ENCODE data around the gene HMCN1.
"Not testable (repeated sequence)": the region's sequence is repeated elsewhere in the genome, so short reads cannot be mapped to it uniquely, and the experiment has no call there.

The HMCN1 gene

DNA sequence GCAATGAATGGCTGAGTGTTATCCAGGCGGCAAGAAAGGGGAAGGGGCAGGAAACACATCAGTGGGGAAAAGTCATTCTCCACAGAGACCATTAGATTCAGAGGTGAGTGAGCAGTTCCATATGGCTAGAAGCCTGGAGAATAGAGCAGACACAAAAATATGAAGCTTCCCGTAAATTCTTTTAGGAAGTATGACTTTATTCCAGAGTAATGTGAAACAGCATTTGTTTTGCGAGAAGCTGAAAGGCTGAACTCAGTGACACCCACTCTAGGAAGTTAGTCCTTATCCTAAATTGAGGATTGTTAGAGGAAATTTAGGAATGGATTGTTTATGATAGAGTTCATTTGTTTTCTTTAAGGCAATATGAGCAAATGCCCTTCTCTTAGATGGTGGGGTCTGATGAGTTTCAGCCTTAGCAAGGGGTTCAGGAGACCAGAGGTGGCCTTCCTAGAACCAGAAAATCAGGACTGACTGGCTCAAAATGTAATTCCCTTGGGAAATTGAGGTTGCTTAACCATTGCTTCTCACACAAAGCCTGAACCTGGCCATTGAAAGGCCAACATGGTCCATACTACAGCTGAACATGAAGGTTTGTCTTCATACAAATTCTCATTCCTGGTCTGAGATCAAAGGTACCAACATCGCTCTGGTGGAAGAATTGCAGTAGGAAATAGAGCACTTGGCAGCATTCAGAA lies 473.3 kb downstream of the HMCN1 start:
- ATAC-seq (no peak), DNase-seq (no peak)

GRCh38 chr1:186208405-186209129 lies 474.4 kb downstream of the HMCN1 start:
- ATAC-seq (no peak), DNase-seq (no peak)

DNA sequence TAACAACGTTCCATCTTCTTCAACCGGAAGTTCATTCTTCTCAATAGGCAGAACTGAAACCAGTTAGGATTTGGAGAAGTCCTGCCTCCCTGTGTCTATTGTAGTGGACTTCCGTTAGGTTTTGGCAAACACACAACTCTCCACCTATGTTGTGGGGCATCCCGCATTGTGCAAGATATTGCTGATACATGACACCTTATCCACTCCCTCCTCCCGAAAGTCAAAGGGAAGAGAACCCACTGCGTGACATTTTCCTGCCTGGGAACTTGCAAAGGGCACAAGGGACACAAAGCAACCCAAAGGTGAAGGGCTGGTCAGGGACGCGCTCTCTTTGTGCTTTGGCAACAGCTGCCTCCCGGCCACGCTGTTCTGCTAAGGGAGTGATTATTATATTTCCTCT lies 476.1 kb downstream of the HMCN1 start:
- ATAC-seq: no peak

DNA sequence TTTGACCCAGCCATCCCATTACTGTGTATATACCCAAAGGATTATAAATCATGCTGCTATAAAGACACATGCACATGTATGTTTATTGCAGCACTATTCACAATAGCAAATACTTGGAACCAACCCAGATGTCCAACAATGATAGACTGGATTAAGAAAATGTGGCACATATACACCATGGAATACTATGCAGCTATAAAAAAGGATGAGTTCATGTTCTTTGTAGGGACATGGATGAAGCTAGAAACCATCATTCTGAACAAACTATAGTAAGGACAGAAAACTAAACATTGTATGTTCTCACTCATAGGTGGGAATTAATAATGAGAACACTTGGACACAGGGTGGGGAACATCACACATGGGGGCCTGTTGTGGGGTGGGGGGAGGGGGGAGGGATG lies 477.4 kb downstream of the HMCN1 start:
- not testable (repeated sequence) for ATAC-seq

More for the DNA sequence above, 476.1 kb downstream of the HMCN1 start:
- DNase-seq: no peak

DNA sequence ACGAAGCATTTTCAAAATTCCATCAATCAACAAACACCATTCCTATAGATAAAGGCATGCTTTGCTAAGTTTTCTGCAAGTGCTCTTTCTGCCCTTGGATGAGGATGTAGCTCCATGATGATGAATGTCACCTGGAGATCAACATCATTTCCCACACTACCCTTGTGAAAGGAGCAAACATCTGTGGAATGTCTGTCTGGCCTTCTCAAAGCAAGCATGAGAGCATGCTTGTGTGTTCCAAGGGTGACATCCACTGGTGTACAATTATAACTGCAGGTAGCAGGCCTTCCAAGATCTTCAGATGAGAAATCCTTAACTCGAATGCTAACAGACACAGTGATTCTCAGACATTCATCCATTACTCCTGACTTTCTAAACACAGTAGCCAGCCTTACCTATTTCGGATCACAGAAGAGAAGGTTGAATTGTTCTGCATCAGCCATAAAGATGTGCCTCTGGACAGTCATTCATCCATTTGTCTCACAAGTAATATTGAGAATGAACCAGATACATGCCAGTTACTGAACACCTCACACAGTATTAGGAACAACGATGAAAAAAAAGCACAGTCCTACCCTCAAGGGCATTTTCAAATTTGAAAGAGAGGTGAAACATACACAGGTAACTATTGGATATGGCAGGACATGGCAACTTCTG lies 478.5 kb downstream of the HMCN1 start:
- ATAC-seq: peak; percentile 46
- no peak for DNase-seq

More for the DNA sequence above, 477.4 kb downstream of the HMCN1 start:
- DNase-seq: not testable (repeated sequence)

- ATAC-seq: no peak
These were observed 479.0 kb downstream of the HMCN1 start for GRCh38 chr1:186213225-186213607.

DNA sequence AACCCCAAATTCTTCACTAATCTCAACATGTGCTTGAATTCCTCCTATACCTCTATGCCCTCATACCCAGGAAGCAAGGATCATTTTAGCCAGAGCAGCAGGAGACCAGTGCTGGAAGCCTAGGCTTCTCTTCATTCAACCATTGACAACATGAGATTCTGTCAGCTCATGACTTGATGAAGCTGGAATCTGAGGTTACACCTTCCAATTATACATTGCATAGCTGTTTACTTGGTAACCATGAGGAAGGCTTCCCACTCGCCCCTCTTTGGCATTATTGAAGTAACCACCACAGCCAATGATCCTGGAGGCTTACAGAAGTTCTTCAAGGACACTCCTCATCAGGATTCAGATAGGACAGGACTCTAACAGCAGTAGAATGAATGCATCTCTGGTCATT lies 480.6 kb downstream of the HMCN1 start:
- DNase-seq (no peak), ATAC-seq (no peak)

More at GRCh38 chr1:186213225-186213607, 479.0 kb downstream of the HMCN1 start:
- no peak for DNase-seq

GRCh38 chr1:186215636-186216035 lies 481.4 kb downstream of the HMCN1 start:
- no peak for ATAC-seq
- DNase-seq: no peak

DNA sequence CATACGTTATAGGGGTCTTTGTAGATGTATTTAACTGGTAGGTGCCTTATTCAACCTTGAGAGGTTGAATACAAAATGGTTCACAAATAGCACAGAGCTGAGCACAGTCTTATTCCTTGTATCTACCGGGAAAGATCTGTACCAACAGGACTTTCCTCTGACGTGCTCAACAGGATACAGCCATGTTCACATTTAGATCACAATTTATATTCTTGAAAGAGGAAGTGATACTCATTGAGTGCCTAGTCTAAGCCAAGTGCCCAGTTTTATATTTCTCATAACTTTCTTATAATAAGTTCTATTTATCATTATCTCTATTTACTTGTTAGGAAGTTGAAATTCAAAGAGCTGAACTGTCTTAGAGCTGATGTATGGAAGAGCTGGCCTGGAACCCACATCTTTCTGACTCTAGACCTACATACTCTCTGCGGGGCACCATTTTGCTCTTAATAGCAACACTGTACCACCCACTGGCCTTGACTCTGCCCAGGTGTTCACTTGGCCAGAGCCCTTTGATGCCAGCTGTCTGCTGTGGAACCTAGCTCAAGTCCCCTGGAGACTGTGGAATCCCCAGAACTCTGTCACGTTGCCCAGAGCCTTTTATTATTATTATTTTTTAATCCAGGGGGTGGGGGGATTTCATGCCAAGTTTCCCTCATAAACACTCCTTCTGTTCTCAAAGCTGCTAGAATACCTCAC lies 484.6 kb downstream of the HMCN1 start:
- DNase-seq: no peak
- no peak for ATAC-seq

DNA sequence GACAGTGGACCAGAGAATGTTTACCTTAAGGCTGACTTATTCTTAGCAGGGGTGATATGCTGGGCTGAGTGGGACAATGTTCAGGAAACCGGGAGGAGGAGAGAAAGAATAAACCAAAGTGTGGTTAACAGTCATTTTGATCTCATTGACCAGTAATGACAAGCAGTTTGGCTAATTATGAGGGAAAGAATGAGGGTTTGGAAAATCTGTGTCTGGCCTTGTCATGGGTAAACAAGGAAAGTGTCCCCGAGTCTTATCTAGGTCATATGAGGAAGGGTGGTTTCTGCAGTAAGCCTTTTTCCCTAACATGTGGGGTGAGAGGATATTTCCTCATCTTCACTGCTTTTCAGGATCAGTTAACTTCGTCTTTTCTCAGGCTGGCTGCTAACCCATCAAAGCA lies 485.9 kb downstream of the HMCN1 start:
- DNase-seq (no peak), ATAC-seq (no peak)

DNA sequence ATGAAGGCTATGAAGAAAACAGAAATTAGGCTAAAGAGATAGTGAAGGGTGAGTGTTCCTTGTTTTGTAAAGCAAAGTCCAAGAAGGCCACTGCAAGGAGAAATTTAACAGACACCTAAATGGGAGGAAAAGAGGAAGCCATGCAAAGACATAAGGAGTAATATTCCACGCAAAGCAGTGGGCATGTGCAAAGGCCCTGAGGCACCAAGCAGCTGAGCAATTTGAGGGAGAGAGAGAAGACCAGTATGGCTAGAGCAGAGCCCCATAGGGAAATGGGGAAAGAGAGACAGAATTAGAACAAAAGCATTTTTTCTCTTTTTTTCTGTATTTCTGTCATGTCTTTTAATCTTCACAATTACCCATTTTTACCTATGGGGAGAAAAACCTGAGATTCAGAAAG lies 486.7 kb downstream of the HMCN1 start:
- no peak for ATAC-seq

GRCh38 chr1:186225096-186225495 lies 490.9 kb downstream of the HMCN1 start:
- ATAC-seq: no peak
- no peak for DNase-seq

More for the DNA sequence above, 486.7 kb downstream of the HMCN1 start:
- no peak for DNase-seq

DNA sequence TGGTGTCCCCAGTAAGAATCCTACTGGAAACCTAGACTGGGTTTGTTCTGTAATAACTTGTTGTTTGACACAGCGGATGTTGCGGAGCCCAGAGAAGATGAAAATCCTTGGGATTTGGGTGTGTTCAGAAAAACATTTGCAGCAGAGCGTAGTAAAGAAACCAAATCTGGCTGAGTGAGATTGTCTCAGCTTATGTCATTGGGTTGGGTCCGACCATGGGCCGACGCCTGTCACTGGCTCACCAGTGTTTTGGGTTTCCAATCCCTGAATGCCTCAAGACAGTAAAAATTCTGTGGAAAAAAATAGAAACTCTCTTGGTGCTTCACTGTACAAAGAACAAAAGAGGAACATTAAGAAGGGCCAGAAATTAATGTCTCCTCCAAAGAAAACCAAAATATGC lies 494.6 kb downstream of the HMCN1 start:
- DNase-seq (no peak), ATAC-seq (no peak)

- ATAC-seq (no peak), DNase-seq (no peak)
These were observed 497.8 kb downstream of the HMCN1 start for GRCh38 chr1:186231861-186232436.

GRCh38 chr1:186234976-186235686 lies 500.9 kb downstream of the HMCN1 start:
- ATAC-seq (no peak), DNase-seq (no peak)

DNA sequence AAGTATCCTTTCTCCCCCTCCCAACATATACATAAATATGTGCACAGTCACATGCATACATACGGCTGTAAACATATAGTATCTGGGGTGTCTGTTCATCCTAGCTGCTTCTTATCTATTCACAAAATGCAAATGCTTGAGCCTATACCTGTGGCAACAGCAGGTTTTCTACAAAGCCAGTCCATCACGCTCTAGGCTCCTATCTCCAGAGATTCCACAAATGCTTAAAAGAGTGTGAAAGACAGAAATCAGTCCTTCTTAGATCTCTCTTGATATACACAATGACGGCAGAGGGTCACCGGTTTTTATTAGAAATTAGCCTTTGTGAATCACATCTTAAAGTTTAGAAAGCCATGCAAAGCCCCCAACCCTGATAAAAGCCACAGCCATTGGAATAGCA lies 501.5 kb downstream of the HMCN1 start:
- ATAC-seq (no peak), DNase-seq (no peak)

- ATAC-seq: no peak
These were observed 502.7 kb downstream of the HMCN1 start for GRCh38 chr1:186236921-186237320.

GRCh38 chr1:186239171-186239570 lies 505.0 kb downstream of the HMCN1 start:
- no peak for DNase-seq
- ATAC-seq: no peak

More at GRCh38 chr1:186236921-186237320, 502.7 kb downstream of the HMCN1 start:
- DNase-seq: no peak

DNA sequence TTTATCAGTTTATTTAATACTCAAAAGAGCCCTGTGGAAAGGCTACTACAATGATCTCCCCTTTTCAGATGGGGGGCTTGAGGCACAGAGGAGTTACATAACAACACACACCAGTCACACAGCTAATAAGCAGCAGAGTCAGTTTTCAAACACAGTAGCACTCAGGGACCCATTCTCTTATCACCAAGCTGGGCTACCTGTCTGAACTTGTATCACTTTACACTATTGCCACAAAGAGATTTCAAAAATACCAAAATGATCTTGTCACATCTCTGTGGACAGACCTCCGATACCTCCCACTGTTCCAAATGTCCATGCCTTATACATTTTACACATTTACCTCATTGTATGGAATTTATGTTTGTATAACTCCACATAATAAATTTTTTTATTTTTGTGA lies 506.2 kb downstream of the HMCN1 start:
- ATAC-seq: no peak
- DNase-seq: no peak
